ENCODE measurements around the gene ANO9.

DNA sequence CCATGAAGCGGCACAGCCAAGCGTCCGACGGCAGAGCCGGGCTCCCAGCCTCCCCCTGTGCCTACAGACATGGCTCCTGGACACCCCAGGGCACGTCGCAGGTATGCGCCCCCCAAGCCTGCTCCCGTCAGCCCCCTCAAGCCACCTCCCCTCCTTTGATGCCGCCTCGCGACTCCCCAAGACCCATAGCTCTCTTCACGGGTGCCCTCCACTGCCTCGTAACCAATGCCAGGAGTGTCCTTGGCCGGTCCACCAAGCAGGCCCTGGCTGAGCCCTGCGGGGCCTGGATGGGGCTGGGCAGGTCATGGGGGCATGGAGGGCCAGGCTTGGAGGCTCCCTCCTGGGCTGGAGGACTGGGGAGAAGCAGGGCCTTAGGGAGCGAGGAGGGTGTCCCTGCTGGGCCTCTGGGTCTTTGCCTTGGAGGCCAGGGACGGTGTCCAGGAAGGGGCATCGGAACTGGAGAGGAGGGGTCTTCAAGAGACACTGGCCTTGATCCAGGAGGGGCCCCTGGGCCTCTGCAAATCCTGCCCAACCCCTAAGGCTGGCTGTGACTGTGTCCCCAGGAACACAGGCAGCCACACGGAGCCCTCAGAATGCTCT lies 9.2 kb downstream of the ANO9 start:
- TF ChIP-seq, protein P1, sequence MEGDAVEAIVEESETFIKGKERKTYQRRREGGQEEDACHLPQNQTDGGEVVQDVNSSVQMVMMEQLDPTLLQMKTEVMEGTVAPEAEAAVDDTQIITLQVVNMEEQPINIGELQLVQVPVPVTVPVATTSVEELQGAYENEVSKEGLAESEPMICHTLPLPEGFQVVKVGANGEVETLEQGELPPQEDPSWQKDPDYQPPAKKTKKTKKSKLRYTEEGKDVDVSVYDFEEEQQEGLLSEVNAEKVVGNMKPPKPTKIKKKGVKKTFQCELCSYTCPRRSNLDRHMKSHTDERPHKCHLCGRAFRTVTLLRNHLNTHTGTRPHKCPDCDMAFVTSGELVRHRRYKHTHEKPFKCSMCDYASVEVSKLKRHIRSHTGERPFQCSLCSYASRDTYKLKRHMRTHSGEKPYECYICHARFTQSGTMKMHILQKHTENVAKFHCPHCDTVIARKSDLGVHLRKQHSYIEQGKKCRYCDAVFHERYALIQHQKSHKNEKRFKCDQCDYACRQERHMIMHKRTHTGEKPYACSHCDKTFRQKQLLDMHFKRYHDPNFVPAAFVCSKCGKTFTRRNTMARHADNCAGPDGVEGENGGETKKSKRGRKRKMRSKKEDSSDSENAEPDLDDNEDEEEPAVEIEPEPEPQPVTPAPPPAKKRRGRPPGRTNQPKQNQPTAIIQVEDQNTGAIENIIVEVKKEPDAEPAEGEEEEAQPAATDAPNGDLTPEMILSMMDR (IDR thresholded peaks at IDR 0.05) = no peak
- TF ChIP-seq EP300 (IDR thresholded peaks at IDR 0.05) (no peak), POLR2A (IDR thresholded peaks at IDR 0.05) (no peak)
